B cell (primary cell): Measurements from ENCODE around the gene PLCB1.

Experiments
- EZH2 ChIP-seq: IDR thresholded peaks from 2 replicates; pipeline ENCODE4 v1.6.1; 2012; ENCODE audit warnings: borderline replicate concordance, low read depth, mild to moderate bottlenecking, moderate library complexity, low read length; ENCODE audit not compliant: insufficient read depth, poor library complexity, severe bottlenecking
- TF ChIP-seq, protein P1 (sequence below): fragments of 200-600 bp; IDR thresholded peaks from one replicate; pipeline ENCODE4 v1.8.0; 2022; ENCODE audit warnings: antibody characterized with exemption, mild to moderate bottlenecking

DNA sequence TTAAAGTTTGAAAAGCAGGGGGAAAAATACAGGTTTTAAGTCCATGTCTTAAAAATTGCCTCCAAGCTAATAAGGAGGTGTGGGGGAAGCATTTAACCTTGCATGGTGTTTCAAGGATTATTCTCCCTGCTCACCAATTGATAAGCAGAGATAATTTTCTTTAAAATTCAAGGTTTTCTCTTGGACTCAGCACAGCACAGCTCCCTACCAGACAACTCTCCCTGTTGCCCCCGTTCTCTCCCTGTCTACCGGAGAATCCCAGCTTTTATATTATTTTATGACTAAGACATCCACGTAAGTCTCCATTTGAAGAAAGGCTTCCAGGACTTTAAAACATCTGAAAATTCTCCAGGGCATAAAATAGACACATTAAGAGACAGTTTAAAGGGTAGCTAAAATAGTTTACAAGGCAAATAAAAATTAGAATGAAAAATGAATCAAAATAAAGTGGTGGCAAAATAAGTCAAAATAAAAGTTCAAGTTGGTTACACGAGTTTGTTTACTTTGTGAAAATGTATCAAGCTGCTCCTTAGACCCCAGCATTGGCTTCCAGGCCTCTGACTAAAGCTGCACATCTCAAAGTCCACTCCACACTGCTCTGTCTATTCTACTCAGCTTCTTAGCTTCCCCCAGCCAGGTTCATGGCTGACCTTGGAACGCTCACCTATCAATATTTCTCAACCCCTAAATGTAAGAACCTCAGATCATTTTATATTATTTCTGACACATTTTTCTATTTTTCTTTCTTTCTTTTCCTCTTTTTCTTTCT, 748.2 kb downstream of the PLCB1 start:
- TF ChIP-seq, protein P1, sequence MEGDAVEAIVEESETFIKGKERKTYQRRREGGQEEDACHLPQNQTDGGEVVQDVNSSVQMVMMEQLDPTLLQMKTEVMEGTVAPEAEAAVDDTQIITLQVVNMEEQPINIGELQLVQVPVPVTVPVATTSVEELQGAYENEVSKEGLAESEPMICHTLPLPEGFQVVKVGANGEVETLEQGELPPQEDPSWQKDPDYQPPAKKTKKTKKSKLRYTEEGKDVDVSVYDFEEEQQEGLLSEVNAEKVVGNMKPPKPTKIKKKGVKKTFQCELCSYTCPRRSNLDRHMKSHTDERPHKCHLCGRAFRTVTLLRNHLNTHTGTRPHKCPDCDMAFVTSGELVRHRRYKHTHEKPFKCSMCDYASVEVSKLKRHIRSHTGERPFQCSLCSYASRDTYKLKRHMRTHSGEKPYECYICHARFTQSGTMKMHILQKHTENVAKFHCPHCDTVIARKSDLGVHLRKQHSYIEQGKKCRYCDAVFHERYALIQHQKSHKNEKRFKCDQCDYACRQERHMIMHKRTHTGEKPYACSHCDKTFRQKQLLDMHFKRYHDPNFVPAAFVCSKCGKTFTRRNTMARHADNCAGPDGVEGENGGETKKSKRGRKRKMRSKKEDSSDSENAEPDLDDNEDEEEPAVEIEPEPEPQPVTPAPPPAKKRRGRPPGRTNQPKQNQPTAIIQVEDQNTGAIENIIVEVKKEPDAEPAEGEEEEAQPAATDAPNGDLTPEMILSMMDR, result no peak
- no peak for TF ChIP-seq EZH2
